K562 (cell line): ENCODE data around the gene PRDX2. TPM values are rescaled to one million over a fixed set of nuclear protein-coding genes. Genes with fewer than 3 reads are reported as not detected.

Source experiments
- CHCHD3 ChIP-seq: fragments of 250-450 bp; sonication (Bioruptor Pico); IDR thresholded peaks from 2 replicates; pipeline ENCODE4 v2.1.2; 2022; ENCODE audit warnings: mild to moderate bottlenecking
- COPS2 ChIP-seq: fragments of 450-650 bp; conservative IDR thresholded peaks from 2 replicates; pipeline ENCODE4 v1.6.1; 2016; ENCODE audit warnings: mild to moderate bottlenecking, moderate library complexity
- DACH1 ChIP-seq: fragments of 450-650 bp; IDR thresholded peaks from 2 replicates; pipeline ENCODE4 v1.6.1; 2018; ENCODE audit not compliant: partially characterized antibody
- FOXJ2 ChIP-seq: fragments of 200-800 bp; sonication (Bioruptor generic); IDR thresholded peaks from 2 replicates; pipeline ENCODE4 v1.6.1; 2016; ENCODE audit warnings: missing genetic modification characterization, missing compliant biosample characterization
- POLR2B ChIP-seq: fragments of 450-650 bp; IDR thresholded peaks from 2 replicates; pipeline ENCODE4 v1.6.1; 2018; ENCODE audit warnings: low read depth; ENCODE audit not compliant: partially characterized antibody
- RNF2 ChIP-seq: sonication (generic); IDR thresholded peaks from 2 replicates; pipeline ENCODE4 v1.6.1; 2016
- TBP ChIP-seq: optimal IDR thresholded peaks from 2 replicates; pipeline ENCODE3; 2011; ENCODE audit warnings: low read depth, low read length, improper control_type of control experiment
- TEAD4 ChIP-seq, 2 experiments: sonication (generic) in 1 of 2; formaldehyde crosslinking in 1 of 2; IDR thresholded peaks; 2 replicates each; pipeline versions ENCODE4 v1.6.1 to v1.8.0; 2012 to 2022; ENCODE audit warnings: borderline replicate concordance in 1 of 2, inconsistent platforms in 1 of 2, low read length in 1 of 2, mild to moderate bottlenecking in 1 of 2, missing genetic modification reagents in 1 of 2
- TFAM ChIP-seq: fragments of 250-450 bp; sonication (Bioruptor Pico); conservative IDR thresholded peaks from 2 replicates; pipeline ENCODE4 v1.5.0; 2021; ENCODE audit warnings: mild to moderate bottlenecking, moderate library complexity
- ZNF12 ChIP-seq: sonication (generic); formaldehyde crosslinking; IDR thresholded peaks from 2 replicates; pipeline ENCODE4 v1.4.0; 2020; ENCODE audit warnings: mild to moderate bottlenecking, missing genetic modification reagents
- ZNF184 ChIP-seq: sonication (generic); formaldehyde crosslinking; IDR thresholded peaks from 2 replicates; pipeline ENCODE4 v1.5.0; 2020; ENCODE audit warnings: missing genetic modification reagents
- ZNF644 ChIP-seq: fragments of 200-800 bp; sonication (Bioruptor generic); IDR thresholded peaks from 2 replicates; pipeline ENCODE4 v1.6.1; 2016; ENCODE audit warnings: low read depth, missing genetic modification characterization, missing compliant biosample characterization
- ZNF77 ChIP-seq: fragments of 250-450 bp; sonication (Bioruptor Pico); IDR thresholded peaks from 2 replicates; pipeline ENCODE4 v1.5.0; 2020
- polyA plus RNA-seq, 8 experiments: library from polyadenylated mRNA; depleted of rRNA in 4 of 8; stranded (reverse) in 5 of 8; unstranded in 3 of 8; fragments of >200 nt; fragmentation: Nextera tagmentation in 2 of 8; fragmentation: Illumina TruSeq in 1 of 8; extraction: Ambion mirVana in 2 of 8; extraction: Trizol in 1 of 8; gene quantifications; 2 replicates each; pipeline versions ENCODE4 v1.2.1 to v1.2.3, GENCODE V29; 2011 to 2014; ENCODE audit warnings: inconsistent platforms in 1 of 8, missing spikeins in 1 of 8
- total RNA-seq, 7 experiments: library from RNA; depleted of rRNA in 6 of 7; stranded (reverse); fragments of >200 nt in 6 of 7; fragmentation: Illumina TruSeq in 2 of 7; extraction: Trizol in 2 of 7; gene quantifications; 2 replicates each; pipeline versions ENCODE4 v1.2.1 to v1.2.3, GENCODE V29; 2011 to 2021; ENCODE audit warnings: low replicate concordance in 1 of 7
- TF ChIP-seq, protein P1 (sequence below), 2 experiments: fragments of 250-450 bp in 1 of 2; fragments of 450-650 bp in 1 of 2; sonication (Bioruptor Pico) in 1 of 2; IDR thresholded peaks; 2 replicates each; pipeline versions ENCODE4 v1.6.1 to v1.8.0; 2016 to 2021; ENCODE audit warnings: mild to moderate bottlenecking in 2 of 2, moderate library complexity in 2 of 2, missing compliant biosample characterization in 1 of 2, missing genetic modification characterization in 1 of 2
- TF ChIP-seq, protein P2 (sequence below), 2 experiments: fragments of 450-650 bp; IDR thresholded peaks; 2 replicates each; pipeline ENCODE4 v1.6.1; 2016
- TF ChIP-seq, protein P3 (sequence below): sonication (generic); formaldehyde crosslinking; IDR thresholded peaks from 2 replicates; pipeline ENCODE4 v1.8.0; 2023; ENCODE audit warnings: mild to moderate bottlenecking, missing genetic modification reagents
- TF ChIP-seq, protein P4 (sequence below): fragments of 150-350 bp; conservative IDR thresholded peaks from 2 replicates; pipeline ENCODE4 v1.6.1; 2014; ENCODE audit warnings: low read length
- TF ChIP-seq, protein P5 (sequence below): fragments of 250-450 bp; sonication (Bioruptor Pico); IDR thresholded peaks from 2 replicates; pipeline ENCODE4 v1.8.0; 2021; ENCODE audit warnings: borderline replicate concordance, mild to moderate bottlenecking, moderate library complexity; ENCODE audit not compliant: poor library complexity, severe bottlenecking

Gene PRDX2
- total and polyA plus RNA-seq, 9 of the 15 experiments (the other 6 are each of a cell fraction or from before 2014, with no cell fraction given), result 206 to 1,183 (median 415) TPM

DNA sequence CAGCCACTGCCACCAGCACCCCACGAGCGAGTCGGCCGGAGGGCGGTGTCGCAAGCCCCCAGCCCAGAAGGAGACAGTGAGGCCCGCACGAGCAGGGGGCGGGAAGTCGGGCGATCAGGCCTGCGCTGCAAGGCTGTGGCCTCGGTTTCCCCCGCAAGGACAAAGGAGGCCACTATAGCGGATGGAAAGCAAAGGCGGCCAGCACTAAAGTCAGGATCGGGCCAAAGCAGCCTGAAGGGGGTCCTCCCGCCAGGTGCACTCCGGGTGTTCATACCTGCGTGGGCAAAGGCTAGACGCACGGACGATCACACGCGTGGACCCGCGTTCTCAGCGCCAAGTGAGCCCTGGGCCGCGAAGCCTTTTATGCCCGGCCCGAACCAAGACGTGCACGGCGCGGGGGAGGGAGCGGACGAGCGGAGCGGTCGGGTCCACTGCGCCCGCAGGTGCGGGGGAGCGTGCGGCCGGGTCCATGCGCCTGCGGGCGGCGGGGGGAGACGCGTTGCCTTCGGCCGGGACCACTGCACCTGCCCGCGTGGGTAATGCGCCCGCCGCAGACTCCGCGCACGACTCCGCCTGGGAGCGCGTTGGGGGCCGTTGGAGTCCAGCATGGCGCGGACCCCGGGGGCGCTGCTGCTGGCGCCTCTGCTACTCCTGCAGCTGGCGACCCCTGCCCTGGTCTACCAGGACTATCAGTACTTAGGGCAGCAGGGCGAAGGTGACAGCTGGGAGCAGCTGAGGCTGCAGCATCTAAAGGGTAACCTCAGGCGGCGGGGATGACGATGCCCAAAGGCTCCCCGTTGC lies at the start of gene PRDX2, which contains the start of gene THSD8 (continued):
- TF ChIP-seq, protein P1, sequence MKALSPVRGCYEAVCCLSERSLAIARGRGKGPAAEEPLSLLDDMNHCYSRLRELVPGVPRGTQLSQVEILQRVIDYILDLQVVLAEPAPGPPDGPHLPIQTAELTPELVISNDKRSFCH (CRISPR knock-in tag; IDR thresholded peaks at IDR 0.05), result no peak
- TF ChIP-seq, protein P1 (tag; IDR thresholded peaks at IDR 0.05), result no peak
- TF ChIP-seq ZNF12 (CRISPR knock-in tag), result no peak; the same call in 1 of the 2 replicates
- TF ChIP-seq ZNF184 (CRISPR knock-in tag), result no peak
- TF ChIP-seq DACH1, result peak; percentile 61
- TF ChIP-seq, protein P2, sequence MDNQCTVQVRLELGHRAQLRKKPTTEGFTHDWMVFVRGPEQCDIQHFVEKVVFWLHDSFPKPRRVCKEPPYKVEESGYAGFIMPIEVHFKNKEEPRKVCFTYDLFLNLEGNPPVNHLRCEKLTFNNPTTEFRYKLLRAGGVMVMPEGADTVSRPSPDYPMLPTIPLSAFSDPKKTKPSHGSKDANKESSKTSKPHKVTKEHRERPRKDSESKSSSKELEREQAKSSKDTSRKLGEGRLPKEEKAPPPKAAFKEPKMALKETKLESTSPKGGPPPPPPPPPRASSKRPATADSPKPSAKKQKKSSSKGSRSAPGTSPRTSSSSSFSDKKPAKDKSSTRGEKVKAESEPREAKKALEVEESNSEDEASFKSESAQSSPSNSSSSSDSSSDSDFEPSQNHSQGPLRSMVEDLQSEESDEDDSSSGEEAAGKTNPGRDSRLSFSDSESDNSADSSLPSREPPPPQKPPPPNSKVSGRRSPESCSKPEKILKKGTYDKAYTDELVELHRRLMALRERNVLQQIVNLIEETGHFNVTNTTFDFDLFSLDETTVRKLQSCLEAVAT (IDR thresholded peaks at IDR 0.05), result peak in 1 of 2 experiments; percentile 68; a peak in 1 of 4 replicates
- TF ChIP-seq ZNF77, result no peak
- TF ChIP-seq COPS2, result no peak
- TF ChIP-seq, protein P3, sequence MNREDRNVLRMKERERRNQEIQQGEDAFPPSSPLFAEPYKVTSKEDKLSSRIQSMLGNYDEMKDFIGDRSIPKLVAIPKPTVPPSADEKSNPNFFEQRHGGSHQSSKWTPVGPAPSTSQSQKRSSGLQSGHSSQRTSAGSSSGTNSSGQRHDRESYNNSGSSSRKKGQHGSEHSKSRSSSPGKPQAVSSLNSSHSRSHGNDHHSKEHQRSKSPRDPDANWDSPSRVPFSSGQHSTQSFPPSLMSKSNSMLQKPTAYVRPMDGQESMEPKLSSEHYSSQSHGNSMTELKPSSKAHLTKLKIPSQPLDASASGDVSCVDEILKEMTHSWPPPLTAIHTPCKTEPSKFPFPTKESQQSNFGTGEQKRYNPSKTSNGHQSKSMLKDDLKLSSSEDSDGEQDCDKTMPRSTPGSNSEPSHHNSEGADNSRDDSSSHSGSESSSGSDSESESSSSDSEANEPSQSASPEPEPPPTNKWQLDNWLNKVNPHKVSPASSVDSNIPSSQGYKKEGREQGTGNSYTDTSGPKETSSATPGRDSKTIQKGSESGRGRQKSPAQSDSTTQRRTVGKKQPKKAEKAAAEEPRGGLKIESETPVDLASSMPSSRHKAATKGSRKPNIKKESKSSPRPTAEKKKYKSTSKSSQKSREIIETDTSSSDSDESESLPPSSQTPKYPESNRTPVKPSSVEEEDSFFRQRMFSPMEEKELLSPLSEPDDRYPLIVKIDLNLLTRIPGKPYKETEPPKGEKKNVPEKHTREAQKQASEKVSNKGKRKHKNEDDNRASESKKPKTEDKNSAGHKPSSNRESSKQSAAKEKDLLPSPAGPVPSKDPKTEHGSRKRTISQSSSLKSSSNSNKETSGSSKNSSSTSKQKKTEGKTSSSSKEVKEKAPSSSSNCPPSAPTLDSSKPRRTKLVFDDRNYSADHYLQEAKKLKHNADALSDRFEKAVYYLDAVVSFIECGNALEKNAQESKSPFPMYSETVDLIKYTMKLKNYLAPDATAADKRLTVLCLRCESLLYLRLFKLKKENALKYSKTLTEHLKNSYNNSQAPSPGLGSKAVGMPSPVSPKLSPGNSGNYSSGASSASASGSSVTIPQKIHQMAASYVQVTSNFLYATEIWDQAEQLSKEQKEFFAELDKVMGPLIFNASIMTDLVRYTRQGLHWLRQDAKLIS (CRISPR knock-in tag), result peak; percentile 74
- TF ChIP-seq, protein P4, sequence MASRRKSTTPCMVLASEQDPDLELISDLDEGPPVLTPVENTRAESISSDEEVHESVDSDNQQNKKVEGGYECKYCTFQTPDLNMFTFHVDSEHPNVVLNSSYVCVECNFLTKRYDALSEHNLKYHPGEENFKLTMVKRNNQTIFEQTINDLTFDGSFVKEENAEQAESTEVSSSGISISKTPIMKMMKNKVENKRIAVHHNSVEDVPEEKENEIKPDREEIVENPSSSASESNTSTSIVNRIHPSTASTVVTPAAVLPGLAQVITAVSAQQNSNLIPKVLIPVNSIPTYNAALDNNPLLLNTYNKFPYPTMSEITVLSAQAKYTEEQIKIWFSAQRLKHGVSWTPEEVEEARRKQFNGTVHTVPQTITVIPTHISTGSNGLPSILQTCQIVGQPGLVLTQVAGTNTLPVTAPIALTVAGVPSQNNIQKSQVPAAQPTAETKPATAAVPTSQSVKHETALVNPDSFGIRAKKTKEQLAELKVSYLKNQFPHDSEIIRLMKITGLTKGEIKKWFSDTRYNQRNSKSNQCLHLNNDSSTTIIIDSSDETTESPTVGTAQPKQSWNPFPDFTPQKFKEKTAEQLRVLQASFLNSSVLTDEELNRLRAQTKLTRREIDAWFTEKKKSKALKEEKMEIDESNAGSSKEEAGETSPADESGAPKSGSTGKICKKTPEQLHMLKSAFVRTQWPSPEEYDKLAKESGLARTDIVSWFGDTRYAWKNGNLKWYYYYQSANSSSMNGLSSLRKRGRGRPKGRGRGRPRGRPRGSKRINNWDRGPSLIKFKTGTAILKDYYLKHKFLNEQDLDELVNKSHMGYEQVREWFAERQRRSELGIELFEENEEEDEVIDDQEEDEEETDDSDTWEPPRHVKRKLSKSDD, result peak; percentile 63; the same call in 1 of the 2 replicates
- peak; percentile 88 for TF ChIP-seq POLR2B
- no peak for TF ChIP-seq TFAM
- TF ChIP-seq CHCHD3 (CRISPR knock-in tag), result no peak
- TF ChIP-seq TEAD4 (IDR thresholded peaks at IDR 0.05; ENCODE audit: low read length), result no peak
- no peak for TF ChIP-seq TEAD4 (CRISPR knock-in tag; IDR thresholded peaks at IDR 0.05; ENCODE audit: borderline replicate concordance)
- no peak for TF ChIP-seq ZNF644 (tag)
- TF ChIP-seq FOXJ2 (tag), result no peak
- TF ChIP-seq RNF2, result peak; percentile 83
- peak; percentile 95 for TF ChIP-seq TBP
- TF ChIP-seq, protein P5, sequence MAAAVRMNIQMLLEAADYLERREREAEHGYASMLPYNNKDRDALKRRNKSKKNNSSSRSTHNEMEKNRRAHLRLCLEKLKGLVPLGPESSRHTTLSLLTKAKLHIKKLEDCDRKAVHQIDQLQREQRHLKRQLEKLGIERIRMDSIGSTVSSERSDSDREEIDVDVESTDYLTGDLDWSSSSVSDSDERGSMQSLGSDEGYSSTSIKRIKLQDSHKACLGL (CRISPR knock-in tag), result no peak
